Breast epithelium (tissue), 3 donors: Measurements from ENCODE around the gene TIMM8B.

Experiments
- CTCF ChIP-seq, 3 donors: fragments of 450-650 bp; IDR thresholded peaks; one replicate each; pipeline ENCODE4 v1.5.1; 2016 to 2017; ENCODE audit warnings: antibody characterized with exemption in 3 of 3, mild to moderate bottlenecking in 3 of 3, moderate library complexity in 3 of 3
- POLR2A ChIP-seq: fragments of 450-650 bp; IDR thresholded peaks from one replicate; pipeline ENCODE4 v1.6.1; 2016; ENCODE audit warnings: antibody characterized with exemption, mild to moderate bottlenecking, moderate library complexity
- POLR2AphosphoS5 ChIP-seq, 3 donors: sonication (generic); formaldehyde crosslinking; IDR thresholded peaks; one replicate each; pipeline ENCODE4 v1.6.1; 2017; ENCODE audit warnings: antibody characterized with exemption in 3 of 3

GRCh38 chr11:112132737-112133136 lies 46.2 kb upstream of the TIMM8B start:
- TF ChIP-seq CTCF (IDR thresholded peaks at IDR 0.05): no peak
- no peak for TF ChIP-seq POLR2A
- TF ChIP-seq POLR2AphosphoS5 (IDR thresholded peaks at IDR 0.05): no peak
